Brain microvascular endothelial cell (primary cell): Measurements from ENCODE around the gene REG3A.

Experiments used
- DNase-seq: peaks from one replicate; pipeline ENCODE4 v3.0.0-alpha.2; 2020
- H3K27ac ChIP-seq: fragments of 250-450 bp; sonication (Bioruptor Pico); 2 replicates; pipeline ENCODE4 v1.5.1; 2020; ENCODE audit warnings: mild to moderate bottlenecking, moderate library complexity
- H3K27me3 ChIP-seq: fragments of 250-450 bp; sonication (Bioruptor Pico); replicated peaks from 2 replicates; pipeline ENCODE4 v1.5.1; 2020; ENCODE audit warnings: mild to moderate bottlenecking
- H3K36me3 ChIP-seq: fragments of 250-450 bp; sonication (Bioruptor Pico); replicated peaks from 2 replicates; pipeline ENCODE4 v1.5.1; 2020; ENCODE audit warnings: mild to moderate bottlenecking
- H3K4me3 ChIP-seq: 2 replicates; pipeline ENCODE4 v1.5.1; 2011; ENCODE audit warnings: low read depth, mild to moderate bottlenecking, control low read depth, low read length, moderate library complexity
- CTCF ChIP-seq: IDR thresholded peaks from 2 replicates; pipeline ENCODE4 v1.5.1; 2011; ENCODE audit warnings: low read depth, mild to moderate bottlenecking, moderate library complexity, low read length, control low read depth, inconsistent platforms; ENCODE audit errors: missing control alignments
- in situ Hi-C: cut with HindIII; loops from 2 replicates; pipeline ENCODE4 v1.10.0; 2017; ENCODE audit warnings: low sequenced_read_pairs, low pct_ligation_motif_present

Gene REG3A

GRCh38 chr2:79159653-79160052 lies at the start of gene REG3A:
Gene REG3A (minus strand): TSS chr2:79159753. CDS start chr2:79159405, 348 bp downstream.
- in situ Hi-C loops, result no loop called here
- Histone ChIP-seq H3K4me3 (no peak within 1 kb of the TSS), H3K27me3 (no peaks in the 10 kb centered on the region), H3K27ac (no peak within 1 kb of the TSS), H3K36me3 (no peaks in the 10 kb centered on the region)
- no peak for DNase-seq
- no peak for TF ChIP-seq CTCF

GRCh38 chr2:79200762-79201161 lies 41.2 kb upstream of the REG3A start:
- Histone ChIP-seq H3K27me3 (no peaks in the 10 kb centered on the region), H3K27ac (no peak overlapping the region), H3K36me3 (no peaks in the 10 kb centered on the region), H3K4me3 (no peak overlapping the region)
- TF ChIP-seq CTCF, result no peak
- DNase-seq, result no peak
- in situ Hi-C loops, result no loop called here

GRCh38 chr2:79191816-79192215 lies 32.3 kb upstream of the REG3A start:
- no peak for TF ChIP-seq CTCF
- in situ Hi-C loops, result no loop called here
- Histone ChIP-seq H3K4me3 (no peak overlapping the region), H3K27me3 (no peaks in the 10 kb centered on the region), H3K36me3 (no peaks in the 10 kb centered on the region), H3K27ac (no peak overlapping the region)
- DNase-seq, result no peak

GRCh38 chr2:79191081-79191480 lies 31.5 kb upstream of the REG3A start:
- Histone ChIP-seq H3K4me3 (no peak overlapping the region), H3K27ac (no peak overlapping the region), H3K27me3 (no peaks in the 10 kb centered on the region), H3K36me3 (no peaks in the 10 kb centered on the region)
- in situ Hi-C loops, result no loop called here
- DNase-seq, result no peak
- no peak for TF ChIP-seq CTCF

GRCh38 chr2:79189465-79189864 lies 29.9 kb upstream of the REG3A start:
- DNase-seq, result no peak
- Histone ChIP-seq H3K36me3 (no peaks in the 10 kb centered on the region), H3K27ac (no peak overlapping the region), H3K4me3 (no peak overlapping the region), H3K27me3 (no peaks in the 10 kb centered on the region)
- no peak for TF ChIP-seq CTCF
- in situ Hi-C loops, result no loop called here

- H3K4me3 ChIP-seq, result no peak overlapping the region
- in situ Hi-C loops, result no loop called here
- H3K27ac ChIP-seq, result no peak overlapping the region
- DNase-seq, result no peak
- no peaks in the 10 kb centered on the region for H3K27me3 ChIP-seq
- TF ChIP-seq CTCF, result no peak
- H3K36me3 ChIP-seq, result no peaks in the 10 kb centered on the region
Observed at GRCh38 chr2:79181617-79182016, 22.1 kb upstream of the REG3A start.
